LNCaP clone FGC (cell line): ENCODE measurements around the gene SMIM38.

Experiments used
- DNase-seq: peaks from one replicate; pipeline ENCODE4 v3.0.0-alpha.2; 2011; ENCODE audit warnings: low read depth
- H3K4me3 ChIP-seq: 2 replicates; pipeline ENCODE4 v1.5.1; 2011; ENCODE audit warnings: mild to moderate bottlenecking, low read depth, low read length, control low read depth
- TF ChIP-seq, protein P1 (sequence below): IDR thresholded peaks from 2 replicates; pipeline ENCODE4 v1.5.1; 2012; ENCODE audit warnings: mild to moderate bottlenecking; ENCODE audit not compliant: control insufficient read depth, insufficient read depth; ENCODE audit errors: extremely low read depth

SMIM38 gene

GRCh38 chr11:69155302-69156234 is at the start of gene SMIM38:
Gene SMIM38, plus strand, starts transcription at chr11:69155935. Its CDS starts 1,912 bp downstream, at chr11:69157847.
- no peak within 1 kb of the TSS for H3K4me3 ChIP-seq
- DNase-seq, result no peak
- TF ChIP-seq, protein P1, sequence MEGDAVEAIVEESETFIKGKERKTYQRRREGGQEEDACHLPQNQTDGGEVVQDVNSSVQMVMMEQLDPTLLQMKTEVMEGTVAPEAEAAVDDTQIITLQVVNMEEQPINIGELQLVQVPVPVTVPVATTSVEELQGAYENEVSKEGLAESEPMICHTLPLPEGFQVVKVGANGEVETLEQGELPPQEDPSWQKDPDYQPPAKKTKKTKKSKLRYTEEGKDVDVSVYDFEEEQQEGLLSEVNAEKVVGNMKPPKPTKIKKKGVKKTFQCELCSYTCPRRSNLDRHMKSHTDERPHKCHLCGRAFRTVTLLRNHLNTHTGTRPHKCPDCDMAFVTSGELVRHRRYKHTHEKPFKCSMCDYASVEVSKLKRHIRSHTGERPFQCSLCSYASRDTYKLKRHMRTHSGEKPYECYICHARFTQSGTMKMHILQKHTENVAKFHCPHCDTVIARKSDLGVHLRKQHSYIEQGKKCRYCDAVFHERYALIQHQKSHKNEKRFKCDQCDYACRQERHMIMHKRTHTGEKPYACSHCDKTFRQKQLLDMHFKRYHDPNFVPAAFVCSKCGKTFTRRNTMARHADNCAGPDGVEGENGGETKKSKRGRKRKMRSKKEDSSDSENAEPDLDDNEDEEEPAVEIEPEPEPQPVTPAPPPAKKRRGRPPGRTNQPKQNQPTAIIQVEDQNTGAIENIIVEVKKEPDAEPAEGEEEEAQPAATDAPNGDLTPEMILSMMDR, result no peak

- DNase-seq, result peak; percentile 98
- H3K4me3 ChIP-seq, result 0 out of 2 replicates have a peak overlapping the region, but pooled peaks have one; percentile 18
- TF ChIP-seq, protein P1, result 0 out of 2 replicates have a peak, but pooled peaks have one; percentile 14
Measured at GRCh38 chr11:69106031-69106811, 49.5 kb upstream of the SMIM38 start.

GRCh38 chr11:69107413-69107812 is 48.3 kb upstream of the SMIM38 start:
- TF ChIP-seq, protein P1, result no peak
- no peak for DNase-seq
- H3K4me3 ChIP-seq, result no peak overlapping the region

DNA sequence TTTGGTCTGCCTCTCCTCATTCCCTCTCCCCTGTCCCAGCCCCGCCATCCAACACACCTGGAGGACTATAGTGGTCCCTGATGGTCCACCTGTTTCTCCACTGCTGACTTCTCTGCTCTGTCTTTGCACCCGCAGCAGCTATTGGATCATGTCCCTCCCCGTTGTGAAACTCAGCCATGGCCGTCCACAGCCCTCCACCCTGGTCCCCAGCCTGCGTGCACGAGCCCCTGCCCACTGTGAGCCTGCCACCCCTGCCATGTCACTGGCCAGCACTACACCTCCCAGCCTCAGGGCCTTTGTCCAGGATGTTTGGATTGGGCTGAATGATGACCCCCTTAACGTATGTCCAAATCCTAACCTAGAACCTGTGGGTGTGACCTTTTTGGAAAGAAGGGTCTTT is 47.7 kb upstream of the SMIM38 start:
- TF ChIP-seq, protein P1, result no peak
- no peak overlapping the region for H3K4me3 ChIP-seq
- no peak for DNase-seq

GRCh38 chr11:69108559-69108958 is 47.2 kb upstream of the SMIM38 start:
- TF ChIP-seq, protein P1, result no peak
- no peak for DNase-seq
- H3K4me3 ChIP-seq, result no peak overlapping the region

- TF ChIP-seq, protein P1, result no peak
Measured at GRCh38 chr11:69109101-69109500, 46.6 kb upstream of the SMIM38 start.

More at GRCh38 chr11:69109101-69109500, 46.6 kb upstream of the SMIM38 start:
- H3K4me3 ChIP-seq, result no peak overlapping the region
- DNase-seq, result no peak
